Upper lobe of right lung (tissue), 1 donor: ENCODE measurements around the gene ETNPPL. TPM values are rescaled to one million over a fixed set of nuclear protein-coding genes. Genes with fewer than 3 reads are reported as not detected.

Experiments
- ATAC-seq: fragments of 200-7000 bp; cut with Tn5 transposase; one replicate; pipeline ENCODE4 v1.9.1; 2020; ENCODE audit warnings: mild to moderate bottlenecking, moderate library complexity
- DNase-seq: peaks from one replicate; pipeline ENCODE4 v3.0.0-alpha.2; 2020
- H3K27ac ChIP-seq: fragments of 200-600 bp; one replicate; pipeline ENCODE4 v1.8.0; 2022
- H3K27me3 ChIP-seq: fragments of 200-600 bp; one replicate; pipeline ENCODE4 v1.8.0; 2022; ENCODE audit warnings: mild to moderate bottlenecking
- H3K36me3 ChIP-seq: fragments of 200-600 bp; one replicate; pipeline ENCODE4 v1.8.0; 2022
- H3K4me1 ChIP-seq: fragments of 200-600 bp; one replicate; pipeline ENCODE4 v1.8.0; 2022
- H3K4me3 ChIP-seq: fragments of 200-600 bp; one replicate; pipeline ENCODE4 v1.8.0; 2022; ENCODE audit warnings: mild to moderate bottlenecking
- H3K9me3 ChIP-seq: fragments of 200-600 bp; one replicate; pipeline ENCODE4 v1.8.0; 2022
- intact Hi-C: fragments of 100-400 bp; cut with DNase I; formaldehyde crosslinking; loops from one replicate; pipeline ENCODE4 v1.11.0; 2022
- long read RNA-seq: library from polyadenylated mRNA; unstranded; transcript quantifications from one replicate; pipeline ENCODE4 v2.0.0, GENCODE V29; 2021
- total RNA-seq: library from RNA; stranded (reverse); fragmentation: NEBNext Ultra II Directional; extraction: Animal tissue kit (Norgen Biotek cat#: 25700); gene quantifications from one replicate; pipeline ENCODE4 v1.2.1, GENCODE V29; 2021
- TF ChIP-seq, protein P1 (sequence below): fragments of 200-600 bp; IDR thresholded peaks from one replicate; pipeline ENCODE4 v1.8.0; 2022; ENCODE audit warnings: antibody characterized with exemption
- donor health status: DM: no; HTN: yes; CAD: no; lungs with severe emphysema.

Gene ETNPPL
- not detected for total RNA-seq
- long read RNA-seq: 0 reads

DNA sequence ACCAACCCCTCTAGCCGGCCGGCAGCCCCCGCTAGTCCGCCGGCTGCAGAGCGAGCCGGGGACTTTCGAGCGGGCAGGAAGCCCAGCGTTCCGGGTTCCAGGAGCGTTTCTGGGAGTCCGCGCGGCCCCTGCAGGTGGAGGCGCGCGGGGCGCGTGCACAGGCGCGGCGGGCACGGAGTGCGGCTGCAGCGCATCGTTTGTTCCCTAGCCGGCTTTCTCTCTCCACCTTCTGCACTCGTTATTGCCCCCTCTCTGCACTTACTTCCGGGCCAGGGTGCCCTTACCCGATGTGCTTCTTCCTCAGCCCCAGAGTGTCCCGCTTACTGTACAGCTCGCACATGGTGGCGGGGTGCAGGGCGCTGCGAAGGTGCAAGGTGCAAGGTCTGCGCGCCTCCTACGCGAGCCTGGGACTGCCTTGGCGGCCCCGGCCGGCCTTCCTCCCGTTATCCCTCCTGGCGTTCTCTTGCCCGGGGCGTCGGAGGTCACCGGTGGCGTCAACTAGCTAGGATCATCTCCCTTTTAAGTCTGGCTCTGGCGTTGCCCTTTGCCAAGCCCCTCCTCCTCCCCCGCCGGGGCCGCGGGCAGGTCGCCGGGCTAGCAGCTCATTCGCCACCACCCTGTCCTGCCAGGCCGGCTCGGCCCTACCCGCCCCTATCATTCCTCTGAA, at the start of gene ETNPPL:
Gene ETNPPL (minus strand): TSS at position 495 of the 667 bp plus-strand sequence. CDS start 155 bp downstream, at position 340.
- Histone ChIP-seq H3K36me3 (no peaks in the 10 kb centered on the region), H3K27me3 (peaks cover 36% of the 10 kb centered on the region), H3K27ac (no peak within 1 kb of the TSS), H3K9me3 (no peaks in the 10 kb centered on the region), H3K4me1 (peaks cover 4% of the 10 kb centered on the region), H3K4me3 (peak within 1 kb of the TSS; percentile 45)
- DNase-seq (peak; percentile 65), ATAC-seq (peak; percentile 61)
- TF ChIP-seq, protein P1, sequence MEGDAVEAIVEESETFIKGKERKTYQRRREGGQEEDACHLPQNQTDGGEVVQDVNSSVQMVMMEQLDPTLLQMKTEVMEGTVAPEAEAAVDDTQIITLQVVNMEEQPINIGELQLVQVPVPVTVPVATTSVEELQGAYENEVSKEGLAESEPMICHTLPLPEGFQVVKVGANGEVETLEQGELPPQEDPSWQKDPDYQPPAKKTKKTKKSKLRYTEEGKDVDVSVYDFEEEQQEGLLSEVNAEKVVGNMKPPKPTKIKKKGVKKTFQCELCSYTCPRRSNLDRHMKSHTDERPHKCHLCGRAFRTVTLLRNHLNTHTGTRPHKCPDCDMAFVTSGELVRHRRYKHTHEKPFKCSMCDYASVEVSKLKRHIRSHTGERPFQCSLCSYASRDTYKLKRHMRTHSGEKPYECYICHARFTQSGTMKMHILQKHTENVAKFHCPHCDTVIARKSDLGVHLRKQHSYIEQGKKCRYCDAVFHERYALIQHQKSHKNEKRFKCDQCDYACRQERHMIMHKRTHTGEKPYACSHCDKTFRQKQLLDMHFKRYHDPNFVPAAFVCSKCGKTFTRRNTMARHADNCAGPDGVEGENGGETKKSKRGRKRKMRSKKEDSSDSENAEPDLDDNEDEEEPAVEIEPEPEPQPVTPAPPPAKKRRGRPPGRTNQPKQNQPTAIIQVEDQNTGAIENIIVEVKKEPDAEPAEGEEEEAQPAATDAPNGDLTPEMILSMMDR: no peak
- intact Hi-C loops: no loop called here

DNA sequence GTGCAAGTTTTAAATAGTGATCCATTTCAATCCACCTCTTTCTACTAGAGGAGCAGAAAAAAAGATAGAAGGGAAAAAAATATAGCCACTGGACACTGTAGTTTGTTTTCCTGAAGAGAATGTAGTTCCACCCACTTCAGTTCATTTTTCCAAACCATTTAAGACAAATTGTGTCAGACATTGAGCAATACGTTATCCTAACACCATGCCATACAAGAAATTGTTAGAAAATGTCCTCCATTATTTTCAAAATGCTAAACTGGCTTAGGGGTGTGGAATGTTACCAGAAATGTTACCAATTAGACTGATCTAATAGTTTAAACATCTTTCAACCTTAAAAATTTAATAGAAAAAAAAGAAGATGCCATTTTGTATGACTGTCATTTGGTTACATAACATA, 48.6 kb upstream of the ETNPPL start:
- Histone ChIP-seq H3K27me3 (peaks cover 5% of the 10 kb centered on the region), H3K36me3 (no peaks in the 10 kb centered on the region), H3K4me3 (no peak overlapping the region), H3K4me1 (no peaks in the 10 kb centered on the region), H3K27ac (no peak overlapping the region), H3K9me3 (no peaks in the 10 kb centered on the region)
- intact Hi-C loops: no loop called here
- no peak for DNase-seq
- no peak for ATAC-seq
- TF ChIP-seq, protein P1: no peak

DNA sequence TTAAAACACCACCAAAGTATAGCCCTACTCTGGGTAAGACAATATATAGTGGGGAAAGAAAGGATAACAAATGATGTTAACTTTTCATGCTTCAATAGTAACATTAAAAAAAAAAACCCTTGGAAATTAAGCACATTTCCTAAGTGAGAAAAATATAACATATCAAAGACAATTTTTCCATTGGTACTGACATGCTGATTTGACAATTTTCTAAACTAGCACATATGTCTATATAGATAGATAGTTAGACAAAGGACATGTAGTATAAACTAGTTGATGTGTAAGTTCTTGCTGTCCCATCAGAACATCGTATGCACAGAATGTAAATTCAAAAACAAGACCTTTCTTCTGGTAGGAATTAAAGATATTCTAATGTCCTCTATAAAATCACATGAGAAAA, 47.2 kb upstream of the ETNPPL start:
- ATAC-seq (no peak), DNase-seq (no peak)
- intact Hi-C loops: no loop called here
- no peaks in the 10 kb centered on the region for H3K36me3 ChIP-seq
- no peaks in the 10 kb centered on the region for H3K4me1 ChIP-seq
- TF ChIP-seq, protein P1: no peak
- H3K9me3 ChIP-seq: no peaks in the 10 kb centered on the region
- H3K27me3 ChIP-seq: peaks cover 5% of the 10 kb centered on the region
- no peak overlapping the region for H3K4me3 ChIP-seq
- no peak overlapping the region for H3K27ac ChIP-seq

DNA sequence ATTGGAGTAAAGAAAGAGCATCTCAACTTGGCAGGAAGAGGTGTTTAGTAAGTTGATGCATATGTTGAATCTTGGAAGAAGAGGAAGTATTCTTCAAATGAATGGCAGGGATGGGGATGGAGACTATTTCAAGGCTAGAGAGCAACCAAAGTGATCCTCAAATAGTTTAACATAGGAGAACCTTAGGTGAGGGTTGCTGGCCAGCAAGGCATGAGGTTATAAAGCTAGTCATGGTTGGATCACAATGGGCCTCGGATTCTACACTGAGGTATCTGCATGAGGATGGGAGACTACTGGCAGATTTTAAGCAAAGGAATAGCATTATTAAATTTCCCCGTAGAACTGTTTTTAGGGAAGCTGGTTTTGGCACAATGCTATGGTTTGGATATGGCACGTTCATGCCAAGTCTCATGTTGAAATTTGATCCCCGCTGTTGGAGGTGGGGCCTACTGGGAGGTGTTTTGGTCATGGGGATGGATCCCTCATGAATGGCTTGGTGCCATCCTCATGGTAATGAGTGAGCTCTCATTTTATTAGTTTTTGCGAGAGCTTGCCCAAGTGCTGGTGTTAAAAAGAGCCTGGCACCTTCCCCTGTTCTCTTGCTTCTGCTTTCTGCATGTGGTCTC, 41.9 kb upstream of the ETNPPL start:
- Histone ChIP-seq H3K36me3 (no peaks in the 10 kb centered on the region), H3K27me3 (peaks cover 5% of the 10 kb centered on the region), H3K4me3 (no peak overlapping the region), H3K9me3 (no peaks in the 10 kb centered on the region), H3K27ac (no peak overlapping the region), H3K4me1 (no peaks in the 10 kb centered on the region)
- ATAC-seq: no peak
- intact Hi-C loops: no loop called here
- TF ChIP-seq, protein P1: no peak
- no peak for DNase-seq

DNA sequence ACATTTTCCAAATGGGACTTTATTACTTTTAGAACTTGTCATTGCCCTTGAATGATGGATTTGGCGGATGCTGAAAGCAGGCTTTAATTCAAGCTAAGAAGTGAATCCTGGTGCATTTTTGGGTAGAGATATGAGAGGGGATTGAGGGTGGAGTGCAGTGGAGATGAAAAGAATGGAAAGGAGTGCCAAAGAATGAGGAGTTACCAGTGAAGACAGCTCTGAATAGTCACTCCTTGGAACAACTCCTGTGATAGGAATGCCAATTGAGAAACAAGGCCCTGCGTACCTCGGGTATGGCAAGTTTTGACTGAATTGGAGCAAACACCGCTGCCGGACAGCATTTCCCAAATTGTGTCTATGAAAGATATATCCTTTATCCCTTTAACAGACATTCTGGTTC, 36.5 kb upstream of the ETNPPL start:
- Histone ChIP-seq H3K4me3 (no peak overlapping the region), H3K4me1 (no peaks in the 10 kb centered on the region), H3K27me3 (no peaks in the 10 kb centered on the region), H3K9me3 (no peaks in the 10 kb centered on the region), H3K36me3 (no peaks in the 10 kb centered on the region), H3K27ac (no peak overlapping the region)
- TF ChIP-seq, protein P1: no peak
- no peak for DNase-seq
- ATAC-seq: no peak
- intact Hi-C loops: no loop called here
